Ishikawa (cell line): ENCODE results near the gene TP73.

Experiments used
- CEBPB ChIP-seq: IDR thresholded peaks from 2 replicates; pipeline ENCODE4 v1.6.1; 2012
- CREB1 ChIP-seq: IDR thresholded peaks from 2 replicates; pipeline ENCODE4 v1.6.1; 2012; ENCODE audit warnings: low read depth
- EP300 ChIP-seq: IDR thresholded peaks from 2 replicates; pipeline ENCODE4 v1.6.1; 2012; ENCODE audit warnings: borderline replicate concordance
- RAD21 ChIP-seq: IDR thresholded peaks from 2 replicates; pipeline ENCODE4 v1.6.1; 2012; ENCODE audit warnings: low read depth
- REST ChIP-seq: IDR thresholded peaks from 2 replicates; pipeline ENCODE4 v1.6.1; 2012; ENCODE audit warnings: low read depth, mild to moderate bottlenecking
- TEAD4 ChIP-seq: IDR thresholded peaks from 2 replicates; pipeline ENCODE4 v1.6.1; 2012
- USF1 ChIP-seq: IDR thresholded peaks from 2 replicates; pipeline ENCODE4 v1.6.1; 2012
- TF ChIP-seq, protein P1 (sequence below): IDR thresholded peaks from 2 replicates; pipeline ENCODE4 v1.6.1; 2012

DNA sequence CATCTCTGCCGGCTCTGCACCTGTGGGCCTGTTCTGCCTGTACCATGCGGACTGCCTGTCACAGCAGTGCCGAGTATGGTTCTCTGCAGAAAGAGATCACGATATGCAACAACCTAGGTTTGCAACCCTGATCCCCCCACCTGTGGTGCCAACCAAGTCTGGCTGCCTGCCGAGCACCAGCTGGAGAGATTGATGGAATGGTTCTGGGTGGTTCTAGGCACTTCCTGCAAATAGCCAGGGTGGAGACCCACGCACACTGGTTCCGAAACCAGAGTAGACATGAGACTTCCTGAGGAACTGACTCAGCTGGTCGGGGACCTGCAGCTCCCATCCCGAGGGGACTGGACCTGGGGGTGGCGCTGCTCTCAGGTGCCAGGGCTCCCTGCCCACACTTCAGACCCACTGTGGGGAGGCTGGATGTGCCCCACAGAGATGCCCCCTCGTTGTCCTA, 22.1 kb upstream of the TP73 start:
- TF ChIP-seq EP300 (no peak), TEAD4 (no peak), REST (no peak), USF1 (no peak), CREB1 (no peak), CEBPB (no peak), RAD21 (no peak)
- TF ChIP-seq, protein P1, sequence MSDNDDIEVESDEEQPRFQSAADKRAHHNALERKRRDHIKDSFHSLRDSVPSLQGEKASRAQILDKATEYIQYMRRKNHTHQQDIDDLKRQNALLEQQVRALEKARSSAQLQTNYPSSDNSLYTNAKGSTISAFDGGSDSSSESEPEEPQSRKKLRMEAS: no peak
